Fibroblast of the aortic adventitia (primary cell): ENCODE data around the gene NLGN2. TPM values are rescaled to one million over a fixed set of nuclear protein-coding genes. Genes with fewer than 3 reads are reported as not detected.

Experiments
- DNase-seq: peaks from one replicate; pipeline ENCODE4 v3.0.0-alpha.2; 2010; ENCODE audit warnings: low read depth
- H3K4me3 ChIP-seq: 2 replicates; pipeline ENCODE4 v1.5.1; 2011; ENCODE audit warnings: low read depth, mild to moderate bottlenecking, control low read depth, low read length, moderate library complexity
- total RNA-seq: library from RNA; depleted of rRNA; stranded (reverse); fragments of >200 nt; gene quantifications from 2 replicates; pipeline ENCODE4 v1.2.3, GENCODE V29; 2012; ENCODE audit warnings: low replicate concordance
- TF ChIP-seq, protein P1 (sequence below): IDR thresholded peaks from 2 replicates; pipeline ENCODE4 v1.5.1; 2011; ENCODE audit warnings: mild to moderate bottlenecking, low read length, control low read depth, inconsistent platforms; ENCODE audit not compliant: insufficient read depth

The NLGN2 gene
- total RNA-seq, 1 donor = 7.0 TPM

GRCh38 chr17:7436556-7437368, 29.1 kb downstream of the NLGN2 start:
- peak; percentile 63 for DNase-seq
- H3K4me3 ChIP-seq = peak overlapping the region; percentile 53
- TF ChIP-seq, protein P1, sequence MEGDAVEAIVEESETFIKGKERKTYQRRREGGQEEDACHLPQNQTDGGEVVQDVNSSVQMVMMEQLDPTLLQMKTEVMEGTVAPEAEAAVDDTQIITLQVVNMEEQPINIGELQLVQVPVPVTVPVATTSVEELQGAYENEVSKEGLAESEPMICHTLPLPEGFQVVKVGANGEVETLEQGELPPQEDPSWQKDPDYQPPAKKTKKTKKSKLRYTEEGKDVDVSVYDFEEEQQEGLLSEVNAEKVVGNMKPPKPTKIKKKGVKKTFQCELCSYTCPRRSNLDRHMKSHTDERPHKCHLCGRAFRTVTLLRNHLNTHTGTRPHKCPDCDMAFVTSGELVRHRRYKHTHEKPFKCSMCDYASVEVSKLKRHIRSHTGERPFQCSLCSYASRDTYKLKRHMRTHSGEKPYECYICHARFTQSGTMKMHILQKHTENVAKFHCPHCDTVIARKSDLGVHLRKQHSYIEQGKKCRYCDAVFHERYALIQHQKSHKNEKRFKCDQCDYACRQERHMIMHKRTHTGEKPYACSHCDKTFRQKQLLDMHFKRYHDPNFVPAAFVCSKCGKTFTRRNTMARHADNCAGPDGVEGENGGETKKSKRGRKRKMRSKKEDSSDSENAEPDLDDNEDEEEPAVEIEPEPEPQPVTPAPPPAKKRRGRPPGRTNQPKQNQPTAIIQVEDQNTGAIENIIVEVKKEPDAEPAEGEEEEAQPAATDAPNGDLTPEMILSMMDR = peak; percentile 47

GRCh38 chr17:7437369-7437863, 29.8 kb downstream of the NLGN2 start:
- H3K4me3 ChIP-seq = peak overlapping the region; percentile 53
- DNase-seq = no peak
- TF ChIP-seq, protein P1 = no peak

DNA sequence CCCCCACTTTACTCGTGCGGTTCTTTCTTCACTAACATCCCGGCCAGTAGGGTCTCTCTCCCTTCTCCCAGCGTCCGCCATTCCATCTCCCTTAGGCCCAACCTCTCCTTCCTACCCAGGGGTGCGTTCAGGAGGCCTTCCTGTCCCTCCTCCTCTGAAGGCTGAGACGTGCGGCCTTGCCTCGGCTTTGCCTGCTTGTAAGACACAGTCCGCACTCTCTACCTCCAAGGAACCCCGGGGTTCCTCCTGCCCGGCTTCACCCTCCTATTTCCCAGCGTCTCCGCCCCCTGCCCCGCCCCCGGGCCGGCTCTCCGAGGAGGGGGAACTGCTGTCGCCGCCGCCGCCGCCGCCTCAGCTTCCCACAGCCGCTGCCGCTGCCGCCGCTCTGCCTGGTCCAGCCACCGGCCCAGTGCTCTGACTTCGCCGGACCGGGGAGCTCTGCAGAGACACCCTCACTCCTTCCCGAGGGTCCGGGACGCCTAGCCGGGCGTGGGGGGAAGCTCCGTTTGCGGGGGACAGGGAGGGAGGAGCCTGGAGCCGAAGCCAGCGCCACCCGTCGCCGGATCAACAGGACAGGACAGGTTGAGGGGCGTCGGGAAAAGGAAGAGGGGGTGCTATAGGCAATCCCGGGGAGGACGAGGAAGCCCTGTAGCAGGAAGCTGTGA, 30.4 kb downstream of the NLGN2 start:
- no peak for DNase-seq
- H3K4me3 ChIP-seq = peak overlapping the region; percentile 35
- TF ChIP-seq, protein P1 = no peak

DNA sequence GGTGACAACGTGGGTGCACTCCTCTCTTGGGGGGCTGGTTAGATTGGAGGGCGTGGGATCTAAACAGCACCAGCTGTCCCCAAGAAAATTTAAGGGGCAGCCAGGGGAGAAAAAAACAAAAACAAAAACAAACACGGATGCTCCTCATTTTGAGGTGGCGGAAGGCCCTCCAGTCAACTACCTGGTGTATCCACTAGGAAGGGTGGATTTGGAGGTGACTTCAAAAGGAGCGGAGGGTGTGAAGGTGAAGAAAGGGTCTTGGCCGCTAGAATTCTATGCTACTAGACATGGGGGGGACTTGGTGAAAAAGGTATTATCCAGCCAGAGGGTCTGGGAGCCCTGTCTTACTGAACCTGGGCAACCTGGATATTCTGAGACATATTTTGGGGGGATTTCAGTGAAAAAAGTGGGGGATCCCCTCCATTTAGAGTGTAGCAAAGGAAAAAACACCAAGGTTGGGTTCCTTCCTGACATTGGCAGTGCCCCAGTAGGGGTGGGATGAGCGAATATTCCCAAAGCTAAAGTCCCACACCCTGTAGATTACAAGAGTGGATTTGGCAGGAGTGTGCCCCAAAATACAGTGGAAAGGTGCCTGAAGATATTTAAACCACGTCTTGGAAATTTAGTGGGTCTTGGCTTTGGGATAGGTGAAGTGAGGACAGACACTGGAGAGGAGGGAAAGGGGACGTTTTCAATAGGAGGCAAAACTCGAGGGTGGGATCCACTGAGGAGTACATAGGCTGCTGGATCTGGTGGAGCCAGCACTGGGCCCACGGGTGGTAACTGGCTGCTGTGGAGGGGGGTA, 31.2 kb downstream of the NLGN2 start:
- TF ChIP-seq, protein P1 = no peak
- peak overlapping the region; percentile 17 for H3K4me3 ChIP-seq
- DNase-seq = no peak

DNA sequence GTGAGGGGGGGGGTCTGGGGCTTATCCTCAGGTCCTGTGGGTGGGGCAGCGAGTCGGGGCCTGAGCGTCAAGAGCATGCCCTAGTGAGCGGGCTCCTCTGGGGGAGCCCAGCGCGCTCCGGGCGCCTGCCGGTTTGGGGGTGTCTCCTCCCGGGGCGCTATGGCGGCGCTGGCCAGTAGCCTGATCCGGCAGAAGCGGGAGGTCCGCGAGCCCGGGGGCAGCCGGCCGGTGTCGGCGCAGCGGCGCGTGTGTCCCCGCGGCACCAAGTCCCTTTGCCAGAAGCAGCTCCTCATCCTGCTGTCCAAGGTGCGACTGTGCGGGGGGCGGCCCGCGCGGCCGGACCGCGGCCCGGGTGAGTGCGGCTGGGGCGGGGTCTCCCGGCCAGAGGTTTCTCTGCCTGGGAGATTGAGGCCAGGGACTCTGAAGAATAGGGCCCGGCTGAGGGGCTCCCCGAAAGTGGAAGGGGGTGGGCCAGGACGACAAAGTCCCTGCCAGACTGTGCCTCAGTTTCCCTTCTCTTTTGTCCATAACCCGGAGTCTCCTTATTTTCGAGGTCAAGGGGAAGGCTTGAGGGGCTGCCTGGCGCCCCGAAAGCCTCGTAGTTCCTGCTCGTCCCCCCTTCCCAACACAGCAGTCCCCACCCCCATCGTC, 31.9 kb downstream of the NLGN2 start, which contains the start of gene FGF11:
TSS of gene FGF11 (plus strand) at position 51 of the 651 bp plus-strand sequence. CDS start at position 160, 109 bp downstream.
- DNase-seq = no peak
- H3K4me3 ChIP-seq = peak within 1 kb of the TSS; percentile 57
- TF ChIP-seq, protein P1 = no peak
